Skeletal muscle satellite cell (primary cell): ENCODE results near the gene PARD6G.

Experiments
- H3K27me3 ChIP-seq: 2 replicates; pipeline ENCODE4 v1.7.0; 2013; ENCODE audit warnings: low read length; ENCODE audit not compliant: control insufficient read depth, insufficient read depth
- H3K36me3 ChIP-seq: 2 replicates; pipeline ENCODE4 v1.7.0; 2013; ENCODE audit warnings: mild to moderate bottlenecking, control low read depth, low read length; ENCODE audit not compliant: insufficient read depth
- H3K4me1 ChIP-seq: 2 replicates; pipeline ENCODE4 v1.7.0; 2013; ENCODE audit warnings: low read length; ENCODE audit not compliant: control insufficient read depth, insufficient read depth
- H3K4me2 ChIP-seq: 2 replicates; pipeline ENCODE4 v1.7.0; 2013; ENCODE audit warnings: mild to moderate bottlenecking, low read length
- H3K4me3 ChIP-seq: 2 replicates; pipeline ENCODE4 v1.7.0; 2013; ENCODE audit warnings: low read length
- H3K9ac ChIP-seq: 2 replicates; pipeline ENCODE4 v1.7.0; 2013; ENCODE audit warnings: mild to moderate bottlenecking, low read depth, low read length, moderate library complexity
- H3K9me3 ChIP-seq: replicated peaks from 2 replicates; pipeline ENCODE4 v1.7.0; 2013; ENCODE audit warnings: mild to moderate bottlenecking, control low read depth, low read length

Gene PARD6G

GRCh38 chr18:80161781-80162417, 85.4 kb downstream of the PARD6G start:
- H3K9ac ChIP-seq = no peak overlapping the region
- H3K36me3 ChIP-seq = no peaks in the 10 kb centered on the region
- H3K27me3 ChIP-seq = no peaks in the 10 kb centered on the region
- no peak overlapping the region for H3K4me2 ChIP-seq
- H3K9me3 ChIP-seq = peaks cover 6% of the 10 kb centered on the region
- no peaks in the 10 kb centered on the region for H3K4me1 ChIP-seq
- no peak overlapping the region for H3K4me3 ChIP-seq

- no peaks in the 10 kb centered on the region for H3K36me3 ChIP-seq
- peaks cover 6% of the 10 kb centered on the region for H3K9me3 ChIP-seq
- no peaks in the 10 kb centered on the region for H3K4me1 ChIP-seq
- H3K9ac ChIP-seq = no peak overlapping the region
- H3K4me3 ChIP-seq = no peak overlapping the region
- no peaks in the 10 kb centered on the region for H3K27me3 ChIP-seq
- peak overlapping the region; percentile 52 for H3K4me2 ChIP-seq
Measured at GRCh38 chr18:80159713-80160636, 87.3 kb downstream of the PARD6G start.

- Histone ChIP-seq H3K4me1 (no peaks in the 10 kb centered on the region), H3K4me2 (no peak overlapping the region), H3K9ac (no peak overlapping the region), H3K9me3 (no peaks in the 10 kb centered on the region), H3K36me3 (no peaks in the 10 kb centered on the region), H3K27me3 (no peaks in the 10 kb centered on the region), H3K4me3 (no peak overlapping the region)
Measured at GRCh38 chr18:80158365-80158764, 88.9 kb downstream of the PARD6G start.

GRCh38 chr18:80157708-80158343, 89.5 kb downstream of the PARD6G start:
- Histone ChIP-seq H3K4me3 (no peak overlapping the region), H3K4me1 (no peaks in the 10 kb centered on the region)

GRCh38 chr18:80154293-80154692, 93.0 kb downstream of the PARD6G start:
- Histone ChIP-seq H3K27me3 (no peaks in the 10 kb centered on the region), H3K9me3 (no peaks in the 10 kb centered on the region), H3K9ac (no peak overlapping the region), H3K36me3 (no peaks in the 10 kb centered on the region), H3K4me2 (no peak overlapping the region), H3K4me1 (no peaks in the 10 kb centered on the region), H3K4me3 (no peak overlapping the region)

More at GRCh38 chr18:80157708-80158343, 89.5 kb downstream of the PARD6G start:
- no peaks in the 10 kb centered on the region for H3K27me3 ChIP-seq
- H3K36me3 ChIP-seq = no peaks in the 10 kb centered on the region
- H3K9me3 ChIP-seq = no peaks in the 10 kb centered on the region
- H3K9ac ChIP-seq = no peak overlapping the region
- no peak overlapping the region for H3K4me2 ChIP-seq

GRCh38 chr18:80149667-80150066, 97.6 kb downstream of the PARD6G start:
- no peaks in the 10 kb centered on the region for H3K36me3 ChIP-seq
- no peak overlapping the region for H3K9ac ChIP-seq
- H3K4me1 ChIP-seq = peaks cover 7% of the 10 kb centered on the region
- H3K9me3 ChIP-seq = no peaks in the 10 kb centered on the region
- no peak overlapping the region for H3K4me2 ChIP-seq
- no peaks in the 10 kb centered on the region for H3K27me3 ChIP-seq
- no peak overlapping the region for H3K4me3 ChIP-seq

GRCh38 chr18:80148326-80149199, 98.8 kb downstream of the PARD6G start:
- peak overlapping the region; percentile 89 for H3K4me2 ChIP-seq
- peak overlapping the region; percentile 88 for H3K4me3 ChIP-seq
- peak overlapping the region; percentile 67 for H3K9ac ChIP-seq
- peaks cover 14% of the 10 kb centered on the region for H3K4me1 ChIP-seq
- H3K36me3 ChIP-seq = no peaks in the 10 kb centered on the region
- no peaks in the 10 kb centered on the region for H3K27me3 ChIP-seq
- H3K9me3 ChIP-seq = no peaks in the 10 kb centered on the region

GRCh38 chr18:80147418-80148325, 99.6 kb downstream of the PARD6G start:
- H3K9ac ChIP-seq = peak overlapping the region; percentile 67
- H3K4me1 ChIP-seq = peaks cover 18% of the 10 kb centered on the region
- no peaks in the 10 kb centered on the region for H3K27me3 ChIP-seq
- no peaks in the 10 kb centered on the region for H3K9me3 ChIP-seq
- no peaks in the 10 kb centered on the region for H3K36me3 ChIP-seq
- peak overlapping the region; percentile 88 for H3K4me3 ChIP-seq
- H3K4me2 ChIP-seq = peak overlapping the region; percentile 89

GRCh38 chr18:80147037-80147417, 100.3 kb downstream of the PARD6G start:
- Histone ChIP-seq H3K4me2 (peak overlapping the region; percentile 89), H3K9me3 (no peaks in the 10 kb centered on the region), H3K9ac (peak overlapping the region; percentile 67), H3K4me1 (peaks cover 18% of the 10 kb centered on the region), H3K36me3 (no peaks in the 10 kb centered on the region), H3K4me3 (peak overlapping the region; percentile 88), H3K27me3 (no peaks in the 10 kb centered on the region)

- Histone ChIP-seq H3K4me3 (no peak overlapping the region), H3K9ac (no peak overlapping the region), H3K4me1 (peaks cover 18% of the 10 kb centered on the region), H3K36me3 (peaks cover 4% of the 10 kb centered on the region), H3K4me2 (no peak overlapping the region), H3K9me3 (no peaks in the 10 kb centered on the region), H3K27me3 (no peaks in the 10 kb centered on the region)
Measured at GRCh38 chr18:80145196-80145804, 102.0 kb downstream of the PARD6G start.
